ENCODE data around the gene LHB.

DNA sequence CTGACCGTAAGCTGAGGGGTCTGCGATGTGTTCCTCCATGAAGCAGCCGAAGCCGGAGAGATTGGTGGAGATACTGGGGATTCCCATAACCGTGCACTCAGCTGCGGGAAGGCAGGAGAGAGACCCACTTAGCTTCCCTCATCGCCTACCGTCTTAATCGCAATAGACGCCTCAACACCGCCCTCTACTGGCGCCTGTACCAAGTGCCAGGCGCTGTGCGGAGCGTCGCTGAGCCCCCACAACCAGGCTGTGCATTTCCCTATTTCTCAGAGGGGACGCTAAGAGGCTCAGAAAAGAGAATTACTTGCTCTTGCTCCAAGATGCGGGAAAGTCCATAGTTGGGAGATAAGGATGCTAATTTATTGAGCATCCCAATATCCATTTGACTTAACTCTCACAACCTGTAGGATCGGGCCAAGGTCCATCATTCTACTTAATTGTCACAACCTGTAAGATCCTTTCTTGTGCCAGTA, 45.9 kb downstream of the LHB start:
- TF ChIP-seq CTCF (IDR thresholded peaks at IDR 0.05) (peak; percentile 93), EZH2 (IDR thresholded peaks at IDR 0.05; ENCODE audit: borderline replicate concordance, insufficient read depth, low read depth, low read length, poor library complexity, severe bottlenecking) (no peak)

Measured in B cell (primary cell).